ENCODE results near the gene TRUB1. TPM values are rescaled to one million over a fixed set of nuclear protein-coding genes. Genes with fewer than 3 reads are reported as not detected.
A peak's percentile ranks its signal among the peaks of the same experiment; 100 is the strongest.

TRUB1 gene
- total RNA-seq, 6 experiments from 2014 or later: 6.7 to 12.5 (median 8.7) TPM

- no peak overlapping the region for H3K27ac ChIP-seq
- ATAC-seq (no peak), DNase-seq (no peak)
- intact Hi-C loops (cut with DNase I): no loop called here
- no peak for TF ChIP-seq POLR2A (IDR thresholded peaks at IDR 0.05)
- no peak for TF ChIP-seq CTCF (IDR thresholded peaks at IDR 0.05)
- H3K27me3 ChIP-seq: no peaks in the 10 kb centered on the region
- H3K4me3 ChIP-seq: no peak overlapping the region
- 76% methylated on average over 1 of the region's 1 CpG for WGBS (ENCODE audit: insufficient coverage, low coverage, low lambda C conversion rate, missing lambda C conversion rate)
- no peaks in the 10 kb centered on the region for H3K9me3 ChIP-seq
- H3K4me1 ChIP-seq: no peaks in the 10 kb centered on the region
- H3K36me3 ChIP-seq: peaks cover 0 to 3% (median 0%) of the 10 kb centered on the region in 4 donors
These were observed 19.1 kb downstream of the TRUB1 start for GRCh38 chr10:114957122-114957521.

- TF ChIP-seq POLR2A (IDR thresholded peaks at IDR 0.05): no peak
- no peak for TF ChIP-seq CTCF (IDR thresholded peaks at IDR 0.05)
- no peak for ATAC-seq
These were observed 19.7 kb downstream of the TRUB1 start for GRCh38 chr10:114957673-114958072.

GRCh38 chr10:114962441-114962840 lies 24.4 kb downstream of the TRUB1 start:
- no peak for ATAC-seq
- intact Hi-C loops (cut with DNase I): no loop called here
- 88% methylated on average over 2 of the region's 2 CpGs for WGBS (ENCODE audit: insufficient coverage, low coverage, low lambda C conversion rate, missing lambda C conversion rate)
- Histone ChIP-seq H3K27ac (no peak overlapping the region), H3K4me1 (no peaks in the 10 kb centered on the region), H3K4me3 (no peak overlapping the region), H3K9me3 (no peaks in the 10 kb centered on the region), H3K27me3 (no peaks in the 10 kb centered on the region), H3K36me3 (peaks cover 0 to 3% (median 0%) of the 10 kb centered on the region in 4 donors)
- DNase-seq: no peak
- TF ChIP-seq CTCF (IDR thresholded peaks at IDR 0.05) (no peak), POLR2A (IDR thresholded peaks at IDR 0.05) (no peak)

More at GRCh38 chr10:114957673-114958072, 19.7 kb downstream of the TRUB1 start:
- no peaks in the 10 kb centered on the region for H3K9me3 ChIP-seq
- WGBS (ENCODE audit: insufficient coverage, low coverage, low lambda C conversion rate, missing lambda C conversion rate): 83% methylated on average over 1 of the region's 2 CpGs
- H3K36me3 ChIP-seq: peaks cover 0 to 3% (median 0%) of the 10 kb centered on the region in 4 donors
- no peak for DNase-seq
- H3K4me3 ChIP-seq: no peak overlapping the region
- no peak overlapping the region for H3K27ac ChIP-seq
- no peaks in the 10 kb centered on the region for H3K4me1 ChIP-seq
- H3K27me3 ChIP-seq: no peaks in the 10 kb centered on the region
- intact Hi-C loops (cut with DNase I): no loop called here

- H3K27me3 ChIP-seq: no peaks in the 10 kb centered on the region
- WGBS (ENCODE audit: insufficient coverage, low coverage, low lambda C conversion rate, missing lambda C conversion rate): 86% methylated on average over 4 of the region's 4 CpGs
- no peaks in the 10 kb centered on the region for H3K9me3 ChIP-seq
- H3K27ac ChIP-seq: no peak overlapping the region
- no peak overlapping the region for H3K4me3 ChIP-seq
- H3K36me3 ChIP-seq: peaks cover 0 to 3% (median 0%) of the 10 kb centered on the region in 4 donors
- no peak for ATAC-seq
- intact Hi-C loops (cut with DNase I): no loop called here
- no peak for DNase-seq
- H3K4me1 ChIP-seq: no peaks in the 10 kb centered on the region
- TF ChIP-seq CTCF (IDR thresholded peaks at IDR 0.05): no peak
- no peak for TF ChIP-seq POLR2A (IDR thresholded peaks at IDR 0.05)
These were observed 25.9 kb downstream of the TRUB1 start for GRCh38 chr10:114963908-114964307.

GRCh38 chr10:114967071-114967470 lies 29.1 kb downstream of the TRUB1 start:
- intact Hi-C loops (cut with DNase I): no loop called here
- TF ChIP-seq CTCF (IDR thresholded peaks at IDR 0.05) (no peak), POLR2A (IDR thresholded peaks at IDR 0.05) (no peak)
- Histone ChIP-seq H3K27ac (no peak overlapping the region), H3K9me3 (no peaks in the 10 kb centered on the region), H3K4me3 (no peak overlapping the region), H3K36me3 (no peaks in the 10 kb centered on the region), H3K4me1 (no peaks in the 10 kb centered on the region), H3K27me3 (no peaks in the 10 kb centered on the region)
- DNase-seq (no peak), ATAC-seq (peak in 2 of 4 donors; percentile 41 to 44)
- WGBS (ENCODE audit: insufficient coverage, low coverage, low lambda C conversion rate, missing lambda C conversion rate): 53% methylated on average over 2 of the region's 2 CpGs
